Kidney epithelial cell (primary cell): ENCODE results near the gene ICA1. TPM values are rescaled to one million over a fixed set of nuclear protein-coding genes. Genes with fewer than 3 reads are reported as not detected.
A peak's percentile ranks its signal among the peaks of the same experiment; 100 is the strongest.

Experiments
- DNase-seq: peaks from one replicate; pipeline ENCODE4 v3.0.0-alpha.2; 2010; ENCODE audit warnings: low read depth
- H3K27me3 ChIP-seq: 2 replicates; pipeline ENCODE4 v1.6.0; 2011; ENCODE audit warnings: low read length; ENCODE audit not compliant: control insufficient read depth, insufficient read depth
- H3K36me3 ChIP-seq: 2 replicates; pipeline ENCODE4 v1.5.1; 2011; ENCODE audit warnings: low read length; ENCODE audit not compliant: control insufficient read depth, insufficient read depth
- H3K4me3 ChIP-seq: 2 replicates; pipeline ENCODE4 v1.5.1; 2011; ENCODE audit warnings: low read depth, mild to moderate bottlenecking, control low read depth, low read length
- total RNA-seq: library from RNA; depleted of rRNA; stranded (reverse); fragments of >200 nt; gene quantifications from 2 replicates; pipeline ENCODE4 v1.2.3, GENCODE V29; 2015
- TF ChIP-seq, protein P1 (sequence below): IDR thresholded peaks from 2 replicates; pipeline ENCODE4 v1.5.1; 2011; ENCODE audit warnings: mild to moderate bottlenecking, moderate library complexity, low read length, control low read depth, inconsistent platforms; ENCODE audit not compliant: insufficient read depth, poor library complexity, severe bottlenecking

Gene ICA1
- total RNA-seq, 1 donor from 2014 or later, result 20.7 TPM

DNA sequence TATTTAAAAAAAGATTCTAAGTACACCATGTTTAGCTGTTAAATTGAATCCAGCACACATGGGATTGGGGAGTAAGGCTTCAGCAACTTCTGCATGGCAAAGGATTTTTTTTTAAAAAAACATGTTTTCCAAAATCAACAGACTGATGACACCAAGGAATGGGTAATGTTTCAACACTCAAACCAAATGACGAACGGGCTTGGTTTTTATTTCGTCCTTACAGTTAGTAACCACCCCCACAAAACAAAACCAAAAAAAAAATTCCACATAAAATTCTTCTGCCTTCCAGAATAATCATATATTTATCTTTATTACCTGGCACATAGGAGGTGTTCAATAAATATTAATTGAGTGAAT, 45.7 kb downstream of the ICA1 start:
- no peak for DNase-seq
- TF ChIP-seq, protein P1, sequence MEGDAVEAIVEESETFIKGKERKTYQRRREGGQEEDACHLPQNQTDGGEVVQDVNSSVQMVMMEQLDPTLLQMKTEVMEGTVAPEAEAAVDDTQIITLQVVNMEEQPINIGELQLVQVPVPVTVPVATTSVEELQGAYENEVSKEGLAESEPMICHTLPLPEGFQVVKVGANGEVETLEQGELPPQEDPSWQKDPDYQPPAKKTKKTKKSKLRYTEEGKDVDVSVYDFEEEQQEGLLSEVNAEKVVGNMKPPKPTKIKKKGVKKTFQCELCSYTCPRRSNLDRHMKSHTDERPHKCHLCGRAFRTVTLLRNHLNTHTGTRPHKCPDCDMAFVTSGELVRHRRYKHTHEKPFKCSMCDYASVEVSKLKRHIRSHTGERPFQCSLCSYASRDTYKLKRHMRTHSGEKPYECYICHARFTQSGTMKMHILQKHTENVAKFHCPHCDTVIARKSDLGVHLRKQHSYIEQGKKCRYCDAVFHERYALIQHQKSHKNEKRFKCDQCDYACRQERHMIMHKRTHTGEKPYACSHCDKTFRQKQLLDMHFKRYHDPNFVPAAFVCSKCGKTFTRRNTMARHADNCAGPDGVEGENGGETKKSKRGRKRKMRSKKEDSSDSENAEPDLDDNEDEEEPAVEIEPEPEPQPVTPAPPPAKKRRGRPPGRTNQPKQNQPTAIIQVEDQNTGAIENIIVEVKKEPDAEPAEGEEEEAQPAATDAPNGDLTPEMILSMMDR, result no peak
- Histone ChIP-seq H3K36me3 (no peaks in the 10 kb centered on the region), H3K4me3 (no peak overlapping the region), H3K27me3 (no peaks in the 10 kb centered on the region)

DNA sequence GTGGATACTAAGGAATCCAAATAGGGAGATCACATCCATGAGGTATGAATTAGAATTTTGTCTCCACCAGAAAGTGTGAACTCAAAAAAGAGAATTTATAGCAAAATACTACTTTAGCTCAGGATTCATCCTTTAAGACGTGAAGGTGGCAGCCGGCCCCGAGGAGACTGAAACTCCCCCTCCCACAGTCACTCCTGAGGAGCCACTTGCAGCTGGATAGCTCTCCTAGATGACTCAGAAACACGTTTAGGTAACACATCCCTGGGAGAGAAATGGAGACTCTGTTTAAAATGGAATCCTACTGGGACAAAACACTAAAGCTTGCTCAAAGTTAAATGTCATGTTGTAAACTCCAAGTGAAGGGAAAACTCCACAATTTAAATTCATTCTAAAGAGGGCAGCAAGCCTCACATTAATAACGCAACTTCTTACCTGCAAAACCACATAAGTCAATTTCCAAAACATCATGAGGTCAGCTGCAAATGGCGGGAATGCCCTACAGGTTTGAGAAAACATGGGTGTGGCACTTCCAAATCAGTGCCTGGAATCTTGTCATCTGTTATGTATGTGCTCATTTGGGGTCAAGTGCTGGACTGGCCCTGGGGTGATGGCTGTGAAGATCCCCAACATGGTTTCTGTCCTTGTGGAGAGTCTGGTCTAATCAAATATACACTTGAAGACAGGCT, 46.2 kb downstream of the ICA1 start:
- no peak overlapping the region for H3K4me3 ChIP-seq
- DNase-seq, result no peak
- TF ChIP-seq, protein P1, result no peak
- no peaks in the 10 kb centered on the region for H3K27me3 ChIP-seq
- H3K36me3 ChIP-seq, result no peaks in the 10 kb centered on the region

DNA sequence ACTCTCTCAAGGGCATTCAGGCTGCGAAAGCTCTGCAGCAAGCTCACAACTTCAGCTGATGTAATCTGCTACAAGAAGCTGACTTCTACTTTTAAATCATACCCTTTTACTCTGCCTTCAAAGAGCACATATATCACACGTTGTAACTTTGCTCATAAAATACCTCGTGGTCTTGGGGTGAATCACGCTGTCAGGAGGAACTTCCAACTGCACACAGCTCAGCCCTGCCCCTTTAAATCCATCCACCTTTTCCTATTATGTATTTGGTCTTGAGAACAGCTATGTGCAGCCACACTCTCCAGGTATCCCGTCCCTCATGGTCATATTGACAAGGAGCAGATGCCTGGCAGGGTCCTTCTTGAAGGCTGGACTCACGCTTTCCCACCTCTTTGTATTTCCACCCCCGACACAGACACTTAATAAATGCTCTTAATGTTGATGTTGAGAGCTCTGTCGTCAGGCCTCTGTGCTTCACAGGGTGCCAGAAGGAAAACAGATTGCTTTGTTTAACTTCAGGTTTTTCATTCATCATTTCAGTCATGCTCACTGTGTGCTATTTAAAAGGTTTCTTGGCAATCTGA, 47.6 kb downstream of the ICA1 start:
- Histone ChIP-seq H3K27me3 (no peaks in the 10 kb centered on the region), H3K4me3 (no peak overlapping the region), H3K36me3 (no peaks in the 10 kb centered on the region)
- DNase-seq, result peak; percentile 35
- TF ChIP-seq, protein P1, result no peak

DNA sequence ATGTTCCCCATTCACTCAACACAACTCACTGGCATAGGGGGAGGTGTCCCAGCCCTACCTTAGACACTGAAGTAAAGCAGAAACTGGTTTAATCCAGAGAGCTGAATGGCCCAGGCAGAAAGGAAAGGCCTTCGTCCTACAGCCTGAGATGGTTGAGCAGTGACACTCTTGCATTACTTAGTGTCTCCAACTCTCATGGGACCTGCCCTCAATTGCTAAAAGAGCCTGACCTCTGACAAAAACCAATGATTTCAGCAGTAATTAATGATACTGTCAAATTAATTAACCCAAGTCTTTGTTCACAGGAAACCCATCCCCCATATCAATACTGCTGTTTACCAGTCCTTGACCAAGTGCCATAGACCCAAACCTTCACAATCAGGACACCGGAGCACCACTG, 48.6 kb downstream of the ICA1 start:
- Histone ChIP-seq H3K4me3 (no peak overlapping the region), H3K27me3 (no peaks in the 10 kb centered on the region), H3K36me3 (no peaks in the 10 kb centered on the region)
- DNase-seq, result no peak
- TF ChIP-seq, protein P1, result no peak

DNA sequence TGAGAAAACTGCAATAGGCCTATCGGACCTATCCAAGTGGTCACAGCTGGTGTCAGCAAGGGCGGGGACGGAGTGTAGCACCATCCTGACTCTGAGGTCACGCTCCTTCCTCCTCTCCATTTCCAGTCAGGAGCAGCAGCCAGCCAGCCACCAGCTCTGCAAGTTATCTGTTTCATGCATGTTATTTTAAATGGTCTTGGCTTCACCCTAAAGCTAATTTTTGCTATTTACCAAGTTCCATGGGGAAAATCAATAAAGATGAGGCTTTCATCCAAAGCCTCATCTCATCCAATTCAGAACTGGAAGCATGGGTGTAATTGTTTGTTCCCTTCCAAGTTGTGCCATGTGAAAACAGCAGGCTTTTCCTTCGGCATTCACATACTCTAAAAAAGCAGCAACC, 49.3 kb downstream of the ICA1 start:
- H3K4me3 ChIP-seq, result no peak overlapping the region
- TF ChIP-seq, protein P1, result no peak
- H3K36me3 ChIP-seq, result no peaks in the 10 kb centered on the region
- no peak for DNase-seq
- H3K27me3 ChIP-seq, result no peaks in the 10 kb centered on the region

DNA sequence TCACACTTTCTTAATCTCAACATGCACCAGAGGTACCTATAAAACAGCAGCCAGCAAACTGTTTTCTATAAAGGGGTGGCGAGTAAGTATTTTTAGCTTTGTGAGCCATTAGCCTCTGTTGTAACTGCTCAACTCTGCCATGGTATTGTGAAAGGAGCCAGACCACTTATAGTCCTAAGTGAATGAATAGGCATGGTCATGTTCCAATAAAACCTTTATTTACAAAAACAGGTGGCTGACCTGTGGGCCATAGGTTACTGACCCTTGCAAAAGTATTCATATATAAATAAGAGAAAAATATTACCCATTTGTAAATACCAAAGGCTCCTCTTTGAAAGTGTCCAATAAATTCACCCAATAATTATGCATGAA, 50.3 kb downstream of the ICA1 start:
- TF ChIP-seq, protein P1, result no peak
- Histone ChIP-seq H3K27me3 (no peaks in the 10 kb centered on the region), H3K36me3 (no peaks in the 10 kb centered on the region), H3K4me3 (no peak overlapping the region)
- DNase-seq, result no peak
